MM.1S (cell line): ENCODE results near the gene SCOC.

Experiments
- EZH2 ChIP-seq: fragments of 300-600 bp; sonication (generic); optimal IDR thresholded peaks from 2 replicates; pipeline ENCODE3; 2017; ENCODE audit warnings: low read depth, mild to moderate bottlenecking, antibody characterized with exemption, low read length, mixed read lengths
- EZH2phosphoT487 ChIP-seq: fragments of 300-600 bp; sonication (generic); IDR thresholded peaks from 2 replicates; pipeline ENCODE4 v1.6.1; 2018; ENCODE audit warnings: antibody characterized with exemption, low read length
- TF ChIP-seq, protein P1 (sequence below): fragments of 300-600 bp; sonication (generic); IDR thresholded peaks from 2 replicates; pipeline ENCODE4 v1.5.1; 2016; ENCODE audit warnings: antibody characterized with exemption, low read length, mixed read lengths

DNA sequence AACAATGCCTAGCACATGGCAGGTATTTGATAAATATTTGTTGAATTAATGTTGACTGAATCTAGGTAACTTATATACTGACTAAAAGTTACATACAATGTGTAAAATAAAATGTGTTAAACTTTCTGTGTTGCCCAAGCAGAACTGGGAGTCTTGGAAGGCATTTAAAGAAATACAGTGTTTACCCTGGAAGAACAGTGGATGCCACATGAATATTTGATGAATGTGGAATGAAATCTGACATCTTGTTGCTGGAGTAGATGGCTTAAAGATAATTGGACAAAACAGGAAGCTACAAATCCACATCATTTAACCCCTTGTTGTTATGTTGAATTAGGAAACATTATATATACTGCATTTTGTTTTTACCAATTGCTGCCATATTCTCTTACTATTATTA is 39.9 kb upstream of the SCOC start:
- TF ChIP-seq, protein P1, sequence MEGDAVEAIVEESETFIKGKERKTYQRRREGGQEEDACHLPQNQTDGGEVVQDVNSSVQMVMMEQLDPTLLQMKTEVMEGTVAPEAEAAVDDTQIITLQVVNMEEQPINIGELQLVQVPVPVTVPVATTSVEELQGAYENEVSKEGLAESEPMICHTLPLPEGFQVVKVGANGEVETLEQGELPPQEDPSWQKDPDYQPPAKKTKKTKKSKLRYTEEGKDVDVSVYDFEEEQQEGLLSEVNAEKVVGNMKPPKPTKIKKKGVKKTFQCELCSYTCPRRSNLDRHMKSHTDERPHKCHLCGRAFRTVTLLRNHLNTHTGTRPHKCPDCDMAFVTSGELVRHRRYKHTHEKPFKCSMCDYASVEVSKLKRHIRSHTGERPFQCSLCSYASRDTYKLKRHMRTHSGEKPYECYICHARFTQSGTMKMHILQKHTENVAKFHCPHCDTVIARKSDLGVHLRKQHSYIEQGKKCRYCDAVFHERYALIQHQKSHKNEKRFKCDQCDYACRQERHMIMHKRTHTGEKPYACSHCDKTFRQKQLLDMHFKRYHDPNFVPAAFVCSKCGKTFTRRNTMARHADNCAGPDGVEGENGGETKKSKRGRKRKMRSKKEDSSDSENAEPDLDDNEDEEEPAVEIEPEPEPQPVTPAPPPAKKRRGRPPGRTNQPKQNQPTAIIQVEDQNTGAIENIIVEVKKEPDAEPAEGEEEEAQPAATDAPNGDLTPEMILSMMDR, result no peak
- TF ChIP-seq EZH2 (no peak), EZH2phosphoT487 (no peak)
